NK-92 (cell line): ENCODE measurements around the gene ALDOA.
A peak's percentile ranks its signal among the peaks of the same experiment; 100 is the strongest.

Experiments
- DNase-seq: peaks from one replicate; lab custom pipeline; 2025; ENCODE audit not compliant: unreplicated experiment; lab: John Stamatoyannopoulos, UW

The ALDOA gene

GRCh38 chr16:30068750-30069610, 3.4 kb downstream of the ALDOA start:
- no peak for DNase-seq

GRCh38 chr16:30069611-30070462, 4.3 kb downstream of the ALDOA start:
- DNase-seq = no peak

DNA sequence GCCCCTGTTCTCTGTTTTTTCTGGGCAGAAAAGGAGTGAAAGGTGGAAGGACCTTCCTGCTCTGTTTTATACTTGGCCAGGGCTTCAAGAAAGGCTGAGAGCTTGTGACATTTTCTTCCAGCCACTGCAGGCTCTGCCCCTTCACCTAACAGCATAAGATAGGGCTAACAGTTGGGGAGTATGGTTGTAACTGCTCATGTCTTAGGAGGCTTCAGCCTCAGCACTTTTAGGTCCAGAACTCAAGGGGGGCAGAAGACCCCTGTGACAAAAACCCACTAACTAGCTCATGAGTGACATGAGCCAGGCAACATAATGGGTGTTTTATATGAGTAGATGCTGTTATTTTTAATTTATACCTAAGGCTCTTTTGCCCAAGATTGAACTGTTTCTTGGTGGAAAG, 4.9 kb downstream of the ALDOA start:
- DNase-seq = no peak

GRCh38 chr16:30075503-30076275, 10.1 kb downstream of the ALDOA start, which contains the start of gene PPP4C:
TSS of gene PPP4C (plus strand) at chr16:30075994. CDS start at chr16:30076378, 384 bp downstream.
- peak; percentile 26 for DNase-seq

- no peak for DNase-seq
These were observed 10.8 kb downstream of the ALDOA start for GRCh38 chr16:30076276-30076791.

GRCh38 chr16:30077656-30078055, 12.1 kb downstream of the ALDOA start:
- no peak for DNase-seq

- DNase-seq = no peak
These were observed 13.2 kb downstream of the ALDOA start for GRCh38 chr16:30078744-30079143.

- DNase-seq = no peak
These were observed 13.9 kb downstream of the ALDOA start for GRCh38 chr16:30079480-30079879.

- no peak for DNase-seq
These were observed 17.1 kb downstream of the ALDOA start for GRCh38 chr16:30082545-30083090.

DNA sequence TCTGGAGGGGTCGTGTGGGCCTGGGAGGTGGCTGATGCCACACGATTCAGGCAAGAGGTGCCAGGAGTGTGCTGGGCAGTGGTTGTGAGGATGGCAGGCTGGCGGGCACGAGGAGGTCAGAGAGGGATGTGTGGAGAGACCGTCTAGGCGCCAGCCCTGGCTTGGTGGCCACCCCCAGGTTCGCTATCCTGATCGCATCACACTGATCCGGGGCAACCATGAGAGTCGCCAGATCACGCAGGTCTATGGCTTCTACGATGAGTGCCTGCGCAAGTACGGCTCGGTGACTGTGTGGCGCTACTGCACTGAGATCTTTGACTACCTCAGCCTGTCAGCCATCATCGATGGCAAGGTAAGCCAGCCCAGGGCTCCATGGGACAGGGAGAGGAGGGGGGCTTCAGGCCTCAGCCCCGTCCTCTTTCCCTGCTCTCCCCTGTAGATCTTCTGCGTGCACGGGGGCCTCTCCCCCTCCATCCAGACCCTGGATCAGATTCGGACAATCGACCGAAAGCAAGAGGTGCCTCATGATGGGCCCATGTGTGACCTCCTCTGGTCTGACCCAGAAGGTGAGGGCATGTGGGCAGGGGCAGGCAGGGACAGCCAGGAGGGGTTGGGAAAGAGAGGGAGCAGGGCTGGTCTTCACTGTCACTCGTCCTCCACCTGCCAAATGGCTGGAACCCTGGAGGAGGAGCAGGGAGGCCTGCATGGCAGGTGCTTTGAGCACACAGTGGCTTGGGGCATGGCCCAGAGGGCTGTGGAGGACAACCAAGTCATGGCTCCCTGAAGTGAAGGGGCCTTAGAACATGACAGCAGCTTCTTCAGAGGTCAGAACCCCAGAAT, 17.9 kb downstream of the ALDOA start:
- DNase-seq = no peak

GRCh38 chr16:30084096-30084815, 18.7 kb downstream of the ALDOA start:
- DNase-seq = no peak

DNA sequence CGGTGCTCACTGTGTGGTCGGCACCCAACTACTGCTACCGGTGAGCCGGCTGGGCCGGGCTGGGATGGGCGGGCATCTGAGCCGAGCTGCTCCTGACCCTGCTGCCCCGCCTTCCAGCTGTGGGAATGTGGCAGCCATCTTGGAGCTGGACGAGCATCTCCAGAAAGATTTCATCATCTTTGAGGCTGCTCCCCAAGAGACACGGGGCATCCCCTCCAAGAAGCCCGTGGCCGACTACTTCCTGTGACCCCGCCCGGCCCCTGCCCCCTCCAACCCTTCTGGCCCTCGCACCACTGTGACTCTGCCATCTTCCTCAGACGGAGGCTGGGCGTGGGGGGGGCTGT, 19.2 kb downstream of the ALDOA start:
- DNase-seq = no peak

DNA sequence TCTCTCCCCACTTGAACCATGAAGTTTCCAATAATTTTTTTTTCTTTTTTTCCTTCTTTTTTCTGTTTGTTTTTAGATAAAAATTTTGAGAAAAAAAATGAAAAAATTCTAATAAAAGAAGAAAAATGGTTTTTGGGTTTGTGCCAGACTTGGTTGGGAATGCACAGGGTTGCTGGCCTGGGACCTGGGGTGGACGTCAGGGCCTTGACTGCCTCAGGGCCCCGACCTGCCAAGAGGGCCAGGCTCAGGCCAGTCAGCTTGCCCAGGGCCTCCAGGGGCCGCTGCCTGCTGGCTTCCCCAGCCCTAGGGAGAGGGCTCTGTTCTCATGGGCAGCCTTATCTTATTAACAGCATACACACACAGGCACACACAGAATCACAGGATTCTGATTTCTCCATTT, 19.7 kb downstream of the ALDOA start:
- DNase-seq = no peak

DNA sequence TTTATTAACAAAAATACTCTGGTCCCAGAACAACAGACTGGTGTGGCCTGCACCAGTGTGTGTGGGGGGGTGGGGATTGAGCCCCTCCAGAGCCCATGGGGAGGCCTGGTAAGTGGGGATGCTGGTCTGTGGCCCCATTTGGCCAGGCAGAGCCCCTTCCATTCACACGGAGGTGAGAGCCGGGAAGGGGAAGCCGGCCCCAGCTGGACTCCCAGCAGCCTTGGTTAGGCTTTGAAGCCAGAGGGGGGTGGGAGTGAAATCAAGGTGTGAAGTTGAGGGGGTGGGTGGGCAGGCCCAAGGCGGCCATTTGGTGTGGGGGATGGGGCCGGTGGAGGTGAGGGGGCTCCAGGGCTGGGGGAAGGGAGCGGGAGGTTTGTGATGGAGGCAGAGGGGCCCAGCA, 20.3 kb downstream of the ALDOA start:
- DNase-seq = no peak

- DNase-seq = no peak
These were observed 21.0 kb downstream of the ALDOA start for GRCh38 chr16:30086291-30087140.

DNA sequence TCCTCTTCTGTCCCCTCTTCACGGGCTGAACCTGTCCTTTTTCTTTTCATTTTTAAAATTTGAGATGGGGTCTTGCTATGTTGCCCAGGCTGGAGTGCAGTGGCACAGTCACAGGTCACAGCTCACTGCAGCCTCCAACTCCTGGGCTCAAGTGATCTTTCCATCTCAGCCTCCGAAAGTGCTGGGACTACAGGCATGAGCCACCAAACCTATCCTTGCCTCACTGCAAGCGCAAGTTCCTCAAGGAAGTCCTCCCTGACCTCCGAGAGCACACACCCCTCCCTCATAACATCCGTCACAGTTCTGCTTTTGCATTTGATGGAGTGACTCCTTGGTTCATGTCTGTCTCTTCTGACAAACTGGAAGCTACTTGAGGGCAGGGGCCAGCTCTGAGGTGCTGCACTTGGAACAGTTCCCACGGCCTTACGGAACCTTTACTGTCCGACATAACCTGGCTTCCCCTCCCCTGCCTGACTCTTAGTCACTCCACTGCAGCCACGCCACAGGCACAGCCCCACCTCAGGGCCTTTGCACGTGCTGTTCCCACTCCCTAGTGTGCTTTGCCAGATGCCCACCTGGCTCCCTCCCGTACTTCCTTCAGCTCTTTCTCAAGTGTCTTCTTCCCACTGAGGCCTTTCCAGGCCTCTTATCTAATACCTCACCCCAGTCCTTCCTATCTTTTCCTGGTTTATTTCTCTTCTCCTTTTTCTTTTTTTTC, 21.8 kb downstream of the ALDOA start:
- DNase-seq = no peak

- DNase-seq = no peak
These were observed 22.8 kb downstream of the ALDOA start for GRCh38 chr16:30088237-30088831.
